NCI-H1105 (cell line): ENCODE results near the gene ORM1.
"Not testable (repeated sequence)": the region's sequence is repeated elsewhere in the genome, so short reads cannot be mapped to it uniquely, and the experiment has no call there.

Experiments used
- DNase-seq: peaks from one replicate; lab custom pipeline; 2025; lab: John Stamatoyannopoulos, UW

The ORM1 gene

DNA sequence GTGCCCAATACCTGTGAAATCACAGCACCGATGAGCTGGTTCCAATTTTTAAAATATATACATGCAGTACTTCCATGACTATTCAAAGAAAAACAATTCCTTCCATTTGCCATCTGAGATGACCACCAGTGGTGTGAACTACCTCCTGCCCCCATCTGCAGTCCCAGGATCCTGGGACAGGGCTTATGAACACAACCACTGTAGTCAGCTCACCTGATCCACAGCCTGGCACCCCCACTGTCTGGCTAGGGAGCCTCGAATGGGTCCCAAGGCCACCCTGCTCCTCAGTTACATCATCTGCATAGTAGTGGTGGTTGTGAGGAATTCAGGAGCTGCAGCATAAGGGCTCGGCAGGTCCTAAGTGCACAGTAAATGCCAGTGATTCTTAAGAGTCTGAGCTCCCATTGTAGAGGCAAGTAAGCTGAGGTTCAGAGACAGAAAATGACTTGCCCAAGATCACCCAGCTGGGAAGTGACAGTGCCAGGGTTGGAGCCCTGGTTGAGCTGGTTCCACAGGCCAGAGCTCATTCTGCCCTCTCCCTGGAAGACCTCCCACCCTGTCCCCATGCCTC lies 2.9 kb downstream of the ORM1 start:
- not testable (repeated sequence) for DNase-seq

DNA sequence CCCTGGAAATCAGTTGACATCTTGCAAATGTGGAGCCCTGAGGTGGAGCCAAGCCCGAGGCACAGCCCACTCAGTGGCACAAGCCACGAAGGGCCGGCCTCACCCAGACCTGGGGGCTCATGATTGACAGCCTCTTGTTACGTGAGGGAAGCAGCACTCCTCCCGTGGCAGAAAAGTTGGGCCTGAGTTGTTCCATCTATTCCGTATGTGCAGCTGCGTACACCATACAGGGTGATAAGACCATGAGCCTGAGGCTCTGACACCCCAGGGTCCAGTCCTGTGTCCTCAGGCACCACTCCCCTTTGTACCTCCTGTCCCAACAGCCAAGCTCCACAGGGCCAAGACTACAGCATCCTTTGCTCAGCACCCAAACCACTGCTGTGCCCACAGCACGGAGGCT lies 4.9 kb downstream of the ORM1 start:
- DNase-seq: no peak

GRCh38 chr9:114328357-114328820 lies 5.5 kb downstream of the ORM1 start:
- DNase-seq: not testable (repeated sequence)

DNA sequence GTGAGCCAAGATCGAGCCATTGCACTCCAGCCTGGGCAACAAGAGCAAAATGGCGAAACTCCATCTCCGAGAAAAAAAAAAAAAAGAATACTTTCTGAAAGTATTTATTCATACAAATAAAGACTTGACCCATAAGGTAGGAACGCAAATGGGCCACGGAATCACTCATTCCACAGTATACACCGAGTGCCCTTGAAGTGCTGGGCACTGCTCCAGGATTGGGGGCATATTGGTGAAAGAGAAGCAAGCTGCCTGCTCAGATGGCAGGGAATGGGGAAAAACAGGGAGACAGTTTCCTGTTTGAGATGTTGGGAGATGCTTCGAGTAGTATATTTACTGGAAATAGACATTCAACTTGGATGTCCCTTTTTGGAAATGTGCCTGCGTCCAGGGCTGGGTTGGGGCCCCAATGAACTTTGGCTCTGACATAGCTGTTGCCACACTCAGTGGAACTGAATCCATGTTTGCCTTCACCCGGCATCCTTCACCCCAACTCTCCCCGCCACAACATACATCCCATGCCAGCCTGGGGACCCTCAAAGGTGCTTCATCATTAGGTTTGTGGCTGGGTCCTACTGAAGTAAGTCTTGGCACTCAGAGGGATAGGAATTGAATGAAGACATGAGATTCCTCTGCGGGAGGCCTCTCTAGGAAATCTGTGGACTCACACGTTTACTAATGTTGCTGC lies 6.2 kb downstream of the ORM1 start:
- not testable (repeated sequence) for DNase-seq

DNA sequence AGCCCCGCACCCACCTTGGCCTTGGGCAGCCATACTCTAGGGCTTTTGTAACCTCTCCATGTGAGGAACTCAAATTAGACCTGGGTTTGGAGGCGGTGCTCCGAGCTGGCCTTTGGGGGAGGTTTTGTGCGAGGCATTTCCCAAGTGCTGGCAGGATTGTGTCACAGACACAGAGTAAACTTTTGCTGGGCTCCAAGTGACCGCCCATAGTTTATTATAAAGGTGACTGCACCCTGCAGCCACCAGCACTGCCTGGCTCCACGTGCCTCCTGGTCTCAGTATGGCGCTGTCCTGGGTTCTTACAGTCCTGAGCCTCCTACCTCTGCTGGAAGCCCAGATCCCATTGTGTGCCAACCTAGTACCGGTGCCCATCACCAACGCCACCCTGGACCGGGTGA lies 6.7 kb downstream of the ORM1 start, which contains the start of gene ORM2:
TSS of gene ORM2 (plus strand) at position 245 of the 398 bp plus-strand sequence. CDS start at position 281, 36 bp downstream.
- not testable (repeated sequence) for DNase-seq

- no peak for DNase-seq
These were observed 7.7 kb downstream of the ORM1 start for GRCh38 chr9:114330636-114331035.

DNA sequence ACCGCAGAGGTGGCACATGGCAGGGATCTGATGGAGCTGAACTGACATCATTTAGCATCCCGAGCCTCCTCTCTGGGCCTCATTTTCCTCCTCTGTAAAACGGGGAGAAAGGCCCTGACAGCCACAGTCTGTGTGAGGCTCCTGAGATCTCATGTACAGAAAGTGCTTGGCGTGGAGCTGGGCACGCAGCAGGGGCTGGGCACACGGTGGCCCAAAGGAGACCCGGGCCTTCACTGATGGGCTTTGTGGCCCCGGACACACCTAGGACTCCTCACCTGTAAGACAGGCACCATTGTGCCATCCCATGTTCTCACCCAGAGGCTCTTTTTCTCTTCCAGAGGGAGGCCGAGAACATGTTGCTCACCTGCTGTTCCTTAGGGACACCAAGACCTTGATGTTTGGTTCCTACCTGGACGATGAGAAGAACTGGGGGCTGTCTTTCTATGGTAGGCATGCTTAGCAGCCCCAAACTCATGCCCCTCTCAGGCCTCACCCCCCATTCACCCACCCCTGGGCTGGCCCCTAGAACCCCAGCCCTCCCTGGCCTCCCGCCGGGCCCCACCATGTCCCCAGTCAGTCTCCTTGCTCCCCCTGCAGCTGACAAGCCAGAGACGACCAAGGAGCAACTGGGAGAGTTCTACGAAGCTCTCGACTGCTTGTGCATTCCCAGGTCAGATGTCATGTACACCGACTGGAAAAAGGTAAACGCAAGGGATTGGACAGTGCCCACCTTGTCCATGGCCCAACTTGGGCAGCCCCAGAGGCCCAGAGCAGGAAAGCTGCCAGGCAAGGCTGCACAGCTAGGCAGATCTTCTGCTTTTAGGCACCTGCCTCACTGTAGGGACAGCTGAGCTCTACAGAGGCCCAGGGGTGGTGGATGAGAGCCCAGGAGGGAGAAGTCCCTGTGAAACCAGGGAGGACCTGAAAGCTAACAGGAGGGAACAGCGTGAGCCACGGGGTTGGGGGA lies 8.6 kb downstream of the ORM1 start:
- DNase-seq: not testable (repeated sequence)

- DNase-seq: not testable (repeated sequence)
These were observed 9.7 kb downstream of the ORM1 start for GRCh38 chr9:114332474-114333040.

- not testable (repeated sequence) for DNase-seq
These were observed 10.8 kb downstream of the ORM1 start for GRCh38 chr9:114333718-114334117.

- DNase-seq: no peak
These were observed 11.6 kb downstream of the ORM1 start for GRCh38 chr9:114334490-114334889.

GRCh38 chr9:114335745-114336144 lies 12.8 kb downstream of the ORM1 start:
- no peak for DNase-seq

DNA sequence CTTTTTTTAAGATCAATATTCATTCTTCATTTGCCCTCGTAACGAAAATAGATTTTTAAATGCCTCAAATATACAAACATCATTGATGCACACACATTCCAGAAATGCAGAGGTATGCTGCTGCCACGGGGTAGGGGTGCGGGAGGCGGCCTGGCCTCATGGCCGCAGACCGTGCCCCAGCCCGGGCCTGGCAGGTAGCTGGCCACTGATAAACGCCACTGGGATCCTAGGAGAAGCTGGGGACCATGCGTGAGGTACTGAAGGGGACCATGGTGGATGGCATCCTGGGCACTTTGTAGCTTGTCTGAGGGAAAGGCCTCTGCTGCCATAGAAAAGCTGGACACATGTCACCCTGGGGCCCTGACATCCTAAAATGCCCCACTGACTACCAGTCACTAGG lies 13.3 kb downstream of the ORM1 start:
- DNase-seq: no peak

- DNase-seq: no peak
These were observed 13.9 kb downstream of the ORM1 start for GRCh38 chr9:114336699-114337395.

GRCh38 chr9:114338187-114338586 lies 15.3 kb downstream of the ORM1 start:
- DNase-seq: no peak

GRCh38 chr9:114339130-114339908 lies 16.4 kb downstream of the ORM1 start:
- DNase-seq: no peak

GRCh38 chr9:114341152-114341830 lies 18.4 kb downstream of the ORM1 start:
- no peak for DNase-seq

- no peak for DNase-seq
These were observed 19.1 kb downstream of the ORM1 start for GRCh38 chr9:114341991-114342390.

- no peak for DNase-seq
These were observed 20.0 kb downstream of the ORM1 start for GRCh38 chr9:114342755-114343440.

DNA sequence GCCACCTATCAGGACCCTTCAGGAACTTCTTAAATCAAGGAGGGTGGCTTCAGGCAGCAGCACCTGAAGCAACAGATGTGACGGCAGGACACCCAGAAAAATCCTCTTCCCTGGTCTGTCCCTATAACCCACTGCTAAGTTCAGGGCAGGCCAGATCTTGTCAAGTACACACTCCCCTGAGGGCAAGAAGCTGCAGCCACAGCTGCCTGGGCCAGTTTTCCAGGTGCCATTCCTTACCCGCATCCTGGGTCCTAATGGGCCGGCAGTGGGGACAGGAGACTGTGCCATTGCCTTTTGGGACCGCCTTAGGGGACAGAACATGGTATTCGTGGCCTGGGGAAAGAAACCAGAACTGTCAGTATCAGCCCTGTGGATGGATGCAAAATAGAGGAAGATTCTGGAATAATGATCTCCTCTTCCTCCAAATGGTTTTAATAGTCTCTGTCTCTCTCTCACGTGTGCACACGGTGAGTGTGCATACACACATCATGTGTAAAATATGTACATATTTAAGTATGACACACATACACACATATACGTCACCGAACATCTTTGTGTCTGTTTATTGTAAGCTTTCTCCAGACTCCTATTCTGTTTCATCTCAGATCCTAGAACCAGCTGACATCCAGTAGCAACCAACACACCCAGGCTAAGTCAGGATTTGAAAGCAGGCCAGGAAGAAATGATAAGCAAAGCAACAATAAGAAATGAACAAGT lies 20.7 kb downstream of the ORM1 start:
- DNase-seq: no peak
